IMR-90 (cell line): ENCODE data around the gene DNAJB8. TPM values are rescaled to one million over a fixed set of nuclear protein-coding genes. Genes with fewer than 3 reads are reported as not detected.

Experiments used
- ATAC-seq: fragments of 200-7000 bp; cut with Tn5 transposase; 2 replicates; pipeline ENCODE4 v1.9.1; 2020; ENCODE audit warnings: low read depth, mild to moderate bottlenecking, moderate library complexity
- BruUV-seq: library from RNA; stranded (reverse); fragments of 400-500 nt; replicated peaks from 2 replicates; lab custom pipeline; 2021; lab: Mats Ljungman, UMichigan
- CTCF ChIA-PET: fragments of 300-600 bp; formaldehyde crosslinking; extraction: SDS; loops from one replicate; lab custom pipeline; 2021; ENCODE audit warnings: antibody characterized with exemption; lab: Yijun Ruan, JAX
- POLR2A ChIA-PET: fragments of 300-600 bp; sonication (Branson Sonifier 250); formaldehyde crosslinking; loops from one replicate; lab custom pipeline; 2022; ENCODE audit warnings: antibody characterized with exemption; ENCODE audit not compliant: unreplicated experiment; lab: Charles Lee
- DNase-seq: peaks from one replicate; pipeline ENCODE4 v3.0.0; 2013
- H2AFZ ChIP-seq: replicated peaks from 2 replicates; pipeline ENCODE3; 2013; ENCODE audit warnings: low read length, mild to moderate bottlenecking; ENCODE audit not compliant: poor library complexity
- H2AK5ac ChIP-seq: 2 replicates; pipeline ENCODE4 v1.6.1; 2013; ENCODE audit warnings: low read depth, low read length, inconsistent platforms
- H2AK9ac ChIP-seq: replicated peaks from 2 replicates; pipeline ENCODE3; 2013; ENCODE audit warnings: mild to moderate bottlenecking, low read depth, low read length, moderate library complexity; ENCODE audit not compliant: poor library complexity
- H2BK120ac ChIP-seq: 2 replicates; pipeline ENCODE4 v1.6.1; 2013; ENCODE audit warnings: low read depth, low read length, inconsistent platforms
- H2BK15ac ChIP-seq: 3 replicates; pipeline ENCODE4 v1.6.1; 2013; ENCODE audit warnings: low read depth, low read length, inconsistent platforms
- H2BK20ac ChIP-seq: 2 replicates; pipeline ENCODE4 v1.6.1; 2013; ENCODE audit warnings: low read depth, mild to moderate bottlenecking, inconsistent platforms, low read length, moderate library complexity
- H2BK5ac ChIP-seq: 2 replicates; pipeline ENCODE4 v1.6.1; 2013; ENCODE audit warnings: mild to moderate bottlenecking, low read depth, low read length, inconsistent platforms; ENCODE audit not compliant: poor library complexity, severe bottlenecking
- H3K14ac ChIP-seq: replicated peaks from 2 replicates; pipeline ENCODE4 v1.6.1; 2013; ENCODE audit warnings: low read depth, low read length, inconsistent platforms
- H3K18ac ChIP-seq: 2 replicates; pipeline ENCODE4 v1.6.1; 2013; ENCODE audit warnings: low read depth, low read length, control low read depth
- H3K23ac ChIP-seq: 2 replicates; pipeline ENCODE4 v1.6.1; 2013; ENCODE audit warnings: low read depth, low read length, inconsistent platforms
- H3K27ac ChIP-seq: 2 replicates; pipeline ENCODE4 v1.5.1; 2013; ENCODE audit warnings: mild to moderate bottlenecking, control low read depth, low read length; ENCODE audit not compliant: insufficient read depth
- H3K27me3 ChIP-seq: 2 replicates; pipeline ENCODE4 v1.6.1; 2013; ENCODE audit warnings: low read length; ENCODE audit not compliant: control insufficient read depth, insufficient read depth
- H3K36me3 ChIP-seq: 2 replicates; pipeline ENCODE4 v1.6.1; 2013; ENCODE audit warnings: low read length, mixed read lengths; ENCODE audit not compliant: control insufficient read depth, insufficient read depth
- H3K4ac ChIP-seq: 2 replicates; pipeline ENCODE4 v1.6.1; 2013; ENCODE audit warnings: low read depth, low read length, inconsistent platforms
- H3K4me1 ChIP-seq: 2 replicates; pipeline ENCODE4 v1.6.1; 2013; ENCODE audit warnings: low read length, mixed read lengths; ENCODE audit not compliant: control insufficient read depth, insufficient read depth
- H3K4me2 ChIP-seq: 2 replicates; pipeline ENCODE4 v1.6.1; 2013; ENCODE audit warnings: low read depth, mild to moderate bottlenecking, control low read depth, low read length, moderate library complexity
- H3K4me3 ChIP-seq: 2 replicates; pipeline ENCODE4 v1.5.1; 2013; ENCODE audit warnings: low read depth, mild to moderate bottlenecking, control low read depth, low read length, moderate library complexity; ENCODE audit not compliant: insufficient read depth
- H3K56ac ChIP-seq: 2 replicates; pipeline ENCODE4 v1.6.1; 2013; ENCODE audit warnings: low read length, inconsistent platforms; ENCODE audit not compliant: insufficient read depth; ENCODE audit errors: extremely low read depth
- H3K79me1 ChIP-seq, 2 experiments: 2 replicates each; pipeline ENCODE4 v1.6.1; 2013; ENCODE audit warnings: low read length in 2 of 2, inconsistent platforms in 1 of 2, low read depth in 1 of 2
- H3K9ac ChIP-seq: 2 replicates; pipeline ENCODE4 v1.6.1; 2013; ENCODE audit warnings: low read depth, low read length, control low read depth
- H3K9me1 ChIP-seq: 2 replicates; pipeline ENCODE4 v1.6.1; 2013; ENCODE audit warnings: low read length, inconsistent platforms; ENCODE audit not compliant: insufficient read depth
- H3K9me3 ChIP-seq: 2 replicates; pipeline ENCODE4 v1.6.1; 2013; ENCODE audit warnings: low read length; ENCODE audit not compliant: control insufficient read depth, insufficient read depth
- H4K20me1 ChIP-seq: 2 replicates; pipeline ENCODE4 v1.6.1; 2013; ENCODE audit warnings: low read length, inconsistent platforms; ENCODE audit not compliant: insufficient read depth
- H4K5ac ChIP-seq: 2 replicates; pipeline ENCODE4 v1.6.1; 2013; ENCODE audit warnings: mild to moderate bottlenecking, low read depth, low read length, control low read depth
- H4K8ac ChIP-seq, 2 experiments: 2 replicates each; pipeline ENCODE4 v1.6.1; 2013; ENCODE audit warnings: low read depth in 2 of 2, low read length in 2 of 2, control low read depth in 1 of 2, inconsistent platforms in 1 of 2
- H4K91ac ChIP-seq: 2 replicates; pipeline ENCODE4 v1.6.1; 2013; ENCODE audit warnings: low read depth, low read length, inconsistent platforms; ENCODE audit not compliant: insufficient read depth
- POLR2A ChIP-seq: IDR thresholded peaks from 2 replicates; pipeline ENCODE4 v1.6.1; 2012; ENCODE audit warnings: mild to moderate bottlenecking, low read depth, low read length
- WGBS, 2 experiments: methylation state at CpG; one replicate each; pipeline versions ENCODE4 v1.1.5 to v1.1.7; 2013; ENCODE audit warnings: missing lambda C conversion rate in 2 of 2; ENCODE audit not compliant: insufficient read length in 1 of 2; ENCODE audit errors: extremely low coverage in 2 of 2; 5-methylcytosine and 5-hydroxymethylcytosine counted together
- dilution Hi-C: fragments of 300-500 bp; cut with HindIII; formaldehyde crosslinking; loops from one replicate; pipeline ENCODE4 v1.14.3; 2018; ENCODE audit warnings: low sequenced_read_pairs; ENCODE audit not compliant: unreplicated experiment
- in situ Hi-C: fragments of 300-500 bp; cut with MboI; formaldehyde crosslinking; loops from 3 replicates; pipeline ENCODE4 v1.14.3; 2019; ENCODE audit warnings: low sequenced_read_pairs, inconsistent platforms, mixed read lengths
- intact Hi-C: fragments of 100-400 bp; cut with micrococcal nuclease; formaldehyde crosslinking; loops from 2 replicates; pipeline ENCODE4 v1.10.0; 2022
- polyA plus RNA-seq, 3 experiments: library from polyadenylated mRNA; depleted of rRNA; stranded (reverse); fragments of >200 nt; gene quantifications; 2 replicates each; pipeline ENCODE4 v1.2.3, GENCODE V29; 2012; ENCODE audit warnings: low replicate concordance in 1 of 3
- total RNA-seq: library from RNA; depleted of rRNA; stranded (reverse); fragments of >200 nt; gene quantifications from 2 replicates; pipeline ENCODE4 v1.2.3, GENCODE V29; 2012

Gene DNAJB8
- total and polyA plus RNA-seq, 2 of the 4 experiments (the other 2 are of a cell fraction), result not detected

DNA sequence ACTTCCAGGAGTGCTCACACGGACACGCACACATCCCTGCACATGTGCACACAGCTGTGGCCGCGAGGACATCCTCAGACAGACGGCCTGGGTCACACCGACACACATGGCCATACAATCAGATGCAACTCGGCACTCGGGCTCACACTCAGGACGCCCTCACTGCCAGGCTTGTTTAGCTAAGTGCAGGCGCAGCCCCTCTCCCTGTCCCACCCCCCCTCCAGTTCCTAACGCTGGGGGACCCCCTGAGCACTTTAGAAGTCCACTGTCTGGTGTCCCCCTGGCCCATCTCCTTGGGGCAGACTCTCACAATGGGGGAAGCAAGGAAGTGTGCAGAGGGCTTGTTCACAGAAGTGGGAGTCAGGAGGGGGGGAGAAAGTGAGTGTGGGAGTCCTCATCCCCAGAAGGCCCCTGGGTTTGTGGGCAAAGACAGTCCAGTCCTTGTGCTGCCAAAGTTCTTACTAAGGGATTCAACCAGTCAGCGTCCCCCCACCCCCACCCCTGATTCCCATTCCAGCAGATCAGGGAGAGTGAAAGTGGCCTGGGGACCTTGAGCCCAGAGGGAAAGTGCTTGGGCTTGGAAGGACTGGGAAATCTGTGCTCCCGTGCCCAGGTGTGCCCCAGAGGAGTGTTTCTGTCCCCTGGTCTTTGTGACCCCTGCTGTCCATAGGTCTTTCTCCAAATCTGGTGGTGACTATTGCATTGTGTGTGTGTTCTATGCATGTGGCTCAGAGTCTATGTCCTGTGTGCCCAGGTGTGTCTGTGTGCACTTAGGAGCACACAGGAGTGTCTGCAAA, 27.1 kb upstream of the DNAJB8 start:
- Histone ChIP-seq H2AFZ (no peak overlapping the region), H3K9me3 (no peaks in the 10 kb centered on the region), H3K18ac (no peak overlapping the region), H3K23ac (no peak overlapping the region), H4K8ac (no peak overlapping the region), H2BK5ac (no peak overlapping the region), H4K91ac (no peak overlapping the region), H3K14ac (no peak overlapping the region), H4K20me1 (peaks cover 16% of the 10 kb centered on the region), H2AK9ac (no peak overlapping the region), H3K4me2 (no peak overlapping the region), H3K27me3 (peaks cover 61% of the 10 kb centered on the region), H3K27ac (no peak overlapping the region), H3K36me3 (no peaks in the 10 kb centered on the region), H3K9me1 (0 out of 2 replicates have a peak, but pooled peaks cover 4% of the 10 kb centered on the region), H2AK5ac (no peak overlapping the region), H2BK15ac (no peak overlapping the region), H4K5ac (no peak overlapping the region), H3K56ac (no peak overlapping the region), H3K4ac (no peak overlapping the region), H2BK20ac (no peak overlapping the region), H3K4me1 (peaks cover 5% of the 10 kb centered on the region), H2BK120ac (no peak overlapping the region), H3K4me3 (no peak overlapping the region), H3K9ac (no peak overlapping the region), H3K79me1 (peaks cover 3 to 10% of the 10 kb centered on the region in 2 experiments; a peak in 2 of 4 replicates)
- no peak for TF ChIP-seq POLR2A
- in situ Hi-C loops (no loop called here), intact Hi-C loops (no loop called here), dilution Hi-C loops (no loop called here)
- no peak for DNase-seq
- ChIA-PET POLR2A (no interaction called here), CTCF (no interaction called here)
- no TSS peak for BruUV-seq
- ATAC-seq, result no peak
- 50% methylated on average over 10 of the region's 13 CpGs; no CpG with 5 or more reads in 1 of the 2 experiments for WGBS, 2 experiments
